Germinal center (tissue), 1 donor: ENCODE data around the gene ITGA7.

Experiments
- DNase-seq: peaks from one replicate; pipeline ENCODE4 v3.0.0; 2012; ENCODE audit warnings: mixed read lengths, low spot score

The ITGA7 gene

DNA sequence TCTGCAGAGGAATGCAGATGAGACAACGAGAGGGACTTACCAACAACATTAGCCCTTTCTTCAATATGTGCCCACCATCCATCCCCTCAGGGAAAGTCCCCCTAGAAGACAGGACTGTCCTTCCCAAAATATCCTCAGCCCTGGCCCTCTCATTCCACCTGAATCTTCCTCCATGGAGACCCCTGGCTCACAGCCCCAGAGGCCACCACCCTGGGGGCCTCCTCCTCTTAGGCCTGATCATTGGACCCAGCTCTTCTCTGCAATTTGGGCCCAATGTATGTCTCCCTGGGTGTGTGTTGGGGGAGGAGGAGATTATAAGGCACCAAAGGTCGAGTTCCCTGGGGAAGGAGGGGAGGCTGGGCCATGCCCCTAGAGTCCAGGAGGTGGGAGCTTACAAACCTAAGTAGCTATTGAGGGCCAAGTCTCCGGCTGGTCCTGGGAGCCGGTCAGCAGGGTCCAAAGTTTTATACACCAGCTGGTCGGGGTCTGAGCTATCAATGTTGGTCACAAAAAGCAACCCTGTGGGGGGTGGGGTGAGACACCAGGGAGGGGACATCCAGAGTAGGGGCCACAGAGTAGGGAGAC lies 8.1 kb downstream of the ITGA7 start:
- DNase-seq, result no peak

GRCh38 chr12:55698965-55699364 lies 8.7 kb downstream of the ITGA7 start:
- DNase-seq, result no peak

DNA sequence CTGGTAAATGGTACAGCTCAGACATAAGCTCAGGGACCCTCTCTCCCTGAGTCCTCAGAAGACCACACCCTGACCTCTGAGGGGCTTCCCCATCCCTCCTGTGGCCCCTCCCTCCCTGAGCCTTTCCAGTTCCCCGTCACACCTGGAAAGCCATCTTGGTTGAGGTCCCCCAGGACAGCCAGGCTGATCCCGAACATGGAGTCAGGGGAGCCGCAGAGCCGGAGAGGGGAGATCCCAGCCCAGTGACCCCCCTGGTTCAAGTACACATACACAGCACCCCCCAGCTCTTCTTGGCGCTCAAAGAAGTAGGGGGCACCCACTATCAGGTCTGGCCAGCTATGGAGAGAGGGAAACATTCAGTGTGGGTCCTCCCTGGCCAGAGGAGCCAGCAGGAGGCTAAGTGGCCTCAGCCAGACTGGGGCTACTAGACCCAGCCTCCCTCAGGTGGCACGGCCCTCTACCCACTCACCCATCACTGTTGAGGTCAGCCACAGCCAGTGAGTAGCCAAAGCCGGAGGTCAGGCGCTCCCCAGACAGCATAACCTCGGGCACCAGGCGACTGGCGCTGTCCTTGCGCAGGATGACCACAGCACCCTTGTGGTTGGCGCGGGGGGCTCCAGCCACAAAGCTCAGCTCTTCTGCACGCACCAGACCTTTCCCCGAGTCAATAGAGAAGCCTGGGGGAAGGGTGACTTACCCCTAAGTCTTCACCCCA lies 9.3 kb downstream of the ITGA7 start:
- DNase-seq, result no peak

DNA sequence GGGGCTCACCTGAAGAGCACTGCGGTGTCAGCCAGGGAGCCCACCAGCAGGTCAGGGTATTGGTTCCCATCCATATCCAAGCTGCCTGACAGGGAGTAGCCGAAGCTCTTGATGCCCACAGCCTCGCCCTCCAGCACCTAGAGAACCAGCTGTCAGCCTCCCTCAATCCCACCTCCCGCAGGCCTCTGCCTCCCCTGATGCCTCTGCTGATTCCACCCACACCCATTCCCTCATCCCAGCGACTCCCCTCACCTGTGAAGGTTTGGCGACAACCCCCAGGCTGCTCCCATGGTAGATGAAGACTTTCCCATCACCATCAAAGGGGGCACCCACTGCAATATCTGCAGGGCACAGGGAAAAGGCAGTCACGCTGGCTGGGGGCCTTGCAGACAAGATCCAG lies 10.0 kb downstream of the ITGA7 start:
- no peak for DNase-seq

DNA sequence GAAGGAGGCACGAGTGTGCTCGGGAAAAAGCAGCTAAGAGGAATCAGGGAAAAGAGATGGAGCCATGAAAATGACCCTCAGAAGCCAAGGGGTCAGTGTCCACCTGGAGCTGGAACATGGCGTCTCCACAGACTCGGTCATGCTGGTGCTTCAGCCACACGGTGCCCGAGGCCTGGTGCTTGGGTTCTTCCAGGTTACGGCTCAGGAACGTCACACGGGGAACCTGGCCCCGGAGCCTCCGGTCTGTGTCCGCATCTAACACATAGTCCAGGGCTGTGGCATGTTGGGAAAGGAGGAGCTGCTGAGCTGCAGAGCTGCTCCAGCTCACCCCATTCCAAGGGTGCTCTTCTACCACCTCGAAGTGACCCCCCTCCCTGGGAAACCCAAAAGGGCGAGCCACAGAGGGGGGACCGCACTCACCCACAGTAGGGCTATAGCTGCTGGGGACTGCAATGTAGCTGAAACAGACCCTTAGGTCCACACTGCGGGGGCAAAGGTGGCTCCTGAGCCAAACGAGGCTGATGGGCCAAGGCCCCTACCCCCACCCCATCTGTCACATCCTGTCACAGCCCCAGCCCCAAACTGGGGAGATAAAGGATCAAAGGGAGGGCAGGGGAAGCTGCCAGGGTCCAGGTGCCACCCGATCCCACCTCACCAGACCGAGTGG lies 10.8 kb downstream of the ITGA7 start:
- no peak for DNase-seq

DNA sequence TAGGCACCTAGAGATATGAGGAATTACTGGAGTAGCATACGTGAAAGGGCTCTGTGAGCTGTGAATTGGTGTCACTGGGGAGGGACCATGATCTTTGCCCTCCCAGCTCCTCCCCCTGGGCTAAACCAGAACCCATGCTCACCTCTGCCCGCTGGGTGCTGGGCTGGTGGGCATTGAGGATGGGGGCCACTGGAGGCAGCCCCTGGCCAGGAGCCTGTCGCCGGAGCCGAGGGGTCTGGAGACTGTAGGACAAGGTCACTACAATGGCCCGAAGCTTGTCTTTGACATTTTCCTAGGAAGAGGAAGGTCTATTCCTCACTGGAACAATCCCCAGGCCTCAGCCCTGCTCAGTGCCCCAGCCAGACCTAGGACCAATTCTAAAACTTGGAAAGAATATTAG lies 11.6 kb downstream of the ITGA7 start:
- DNase-seq, result no peak

- no peak for DNase-seq
These were observed 12.4 kb downstream of the ITGA7 start for GRCh38 chr12:55695349-55695748.

DNA sequence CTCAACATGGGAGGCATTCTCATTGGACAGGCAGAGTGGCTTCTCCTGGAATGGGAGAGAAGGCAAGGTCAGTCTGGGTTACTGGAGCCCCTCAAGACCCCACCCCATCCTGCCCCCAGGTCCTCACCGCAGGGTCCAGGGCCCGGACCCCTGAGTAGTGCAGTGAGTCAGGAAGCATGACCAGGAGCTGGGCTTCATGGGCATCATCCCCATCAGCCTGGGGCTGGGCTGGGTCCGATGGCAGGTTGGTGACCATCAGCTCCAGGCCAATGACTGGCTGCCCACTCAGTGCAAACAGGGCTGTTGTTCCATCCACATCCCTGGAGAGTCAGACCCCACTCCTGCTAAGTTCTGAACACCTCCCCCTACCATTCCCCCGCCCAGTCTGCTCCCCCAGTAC lies 13.1 kb downstream of the ITGA7 start:
- no peak for DNase-seq

GRCh38 chr12:55694188-55694515 lies 13.6 kb downstream of the ITGA7 start:
- DNase-seq, result no peak

DNA sequence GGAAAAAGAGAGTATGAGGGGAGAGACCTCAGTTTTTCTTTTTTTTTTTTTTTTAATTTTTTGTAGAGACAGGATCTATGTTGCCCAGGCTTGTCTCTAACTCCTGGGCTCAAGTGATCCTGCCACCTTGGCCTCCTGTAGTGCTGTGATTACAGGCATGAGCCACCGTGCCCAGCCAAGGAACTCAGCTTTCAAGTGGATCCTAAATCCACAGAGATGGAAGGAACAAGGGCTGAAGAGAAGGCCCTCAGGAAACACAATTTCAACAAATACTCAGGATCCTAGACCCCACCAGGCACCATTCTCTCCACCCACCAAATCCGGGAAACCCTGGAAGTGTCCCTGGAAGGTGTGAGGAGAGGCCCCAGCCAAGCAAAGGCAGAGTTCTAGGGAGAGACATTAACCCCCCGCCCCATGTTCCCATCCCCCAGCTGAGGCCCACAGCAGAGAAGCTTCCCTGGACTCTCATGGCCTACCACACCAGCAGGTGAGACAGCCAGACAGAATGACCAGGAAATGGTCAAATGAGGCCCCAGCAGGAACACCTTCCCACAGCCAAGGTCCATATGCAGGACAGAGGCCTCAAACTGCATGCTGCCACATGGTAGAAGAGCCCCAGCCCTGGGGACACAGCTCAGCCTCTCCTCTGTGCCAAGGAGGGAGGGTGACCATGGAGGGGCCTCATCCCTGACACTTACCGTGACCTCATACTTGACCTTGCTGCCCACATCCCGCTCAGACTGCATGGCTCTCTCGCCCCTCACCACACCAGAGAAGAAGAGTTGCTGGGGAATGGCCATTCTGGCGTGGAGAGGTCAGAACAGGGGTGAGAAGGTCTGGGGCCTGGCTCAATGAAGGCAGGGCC lies 14.1 kb downstream of the ITGA7 start:
- DNase-seq, result no peak

DNA sequence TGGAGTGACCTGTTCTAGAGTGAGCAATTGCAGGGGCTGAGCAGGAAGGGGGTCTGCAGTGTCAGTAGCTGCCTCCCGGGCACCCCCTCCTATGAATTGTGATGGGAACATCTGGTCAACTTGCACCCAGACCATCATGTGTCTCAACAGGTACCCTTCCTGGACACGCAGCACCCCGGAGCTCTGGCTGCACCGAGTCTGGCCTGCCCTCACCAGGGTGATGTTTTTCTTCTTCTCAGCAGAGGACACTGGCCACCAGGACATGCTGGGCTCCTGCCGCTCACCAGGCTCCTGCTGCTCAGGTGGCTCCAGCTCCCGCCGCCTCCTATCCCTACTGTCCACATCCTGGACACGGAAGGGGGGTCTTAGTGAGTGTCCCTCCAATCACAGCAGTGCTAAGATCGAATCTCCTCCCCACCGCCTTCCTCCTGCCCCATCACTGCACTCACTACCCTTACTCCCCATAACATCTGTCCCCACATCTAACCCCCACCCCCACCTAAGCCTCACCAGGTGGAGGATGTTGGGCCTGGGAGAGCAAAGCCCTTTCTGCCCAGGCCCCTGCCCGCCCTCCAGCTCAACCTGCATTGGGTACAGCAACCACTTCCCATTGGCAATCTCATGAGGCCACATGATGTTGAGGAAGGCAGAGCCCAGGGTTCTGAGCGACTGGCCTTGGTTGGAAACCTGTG lies 14.9 kb downstream of the ITGA7 start:
- no peak for DNase-seq

GRCh38 chr12:55688716-55689655 lies 18.7 kb downstream of the ITGA7 start:
- no peak for DNase-seq

GRCh38 chr12:55687746-55688145 lies 20.0 kb downstream of the ITGA7 start:
- DNase-seq, result no peak

- no peak for DNase-seq
These were observed 21.2 kb downstream of the ITGA7 start for GRCh38 chr12:55686366-55687010.

- no peak for DNase-seq
These were observed 22.0 kb downstream of the ITGA7 start for GRCh38 chr12:55685671-55686070.

- DNase-seq, result no peak
These were observed 22.8 kb downstream of the ITGA7 start for GRCh38 chr12:55684761-55685370.

DNA sequence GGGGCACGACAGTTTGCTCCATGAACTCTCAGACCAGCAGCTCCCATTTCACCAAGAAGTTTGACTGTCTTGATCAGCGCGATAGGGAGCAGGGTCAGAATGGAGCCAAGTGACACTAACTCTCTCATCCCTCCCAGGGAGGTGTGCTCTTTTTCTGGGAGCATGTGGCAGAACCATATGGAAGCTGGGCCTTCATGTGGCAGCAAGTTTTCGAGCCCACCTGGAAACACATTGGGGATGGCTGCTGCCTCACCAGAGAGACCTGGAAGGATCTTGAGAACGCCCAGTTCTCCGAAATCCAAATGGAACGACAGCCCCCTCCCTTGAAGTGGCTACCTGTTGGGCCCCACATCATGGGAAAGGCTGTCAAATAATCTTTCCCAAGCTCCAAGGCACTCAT lies 24.0 kb downstream of the ITGA7 start:
- no peak for DNase-seq

- no peak for DNase-seq
These were observed 25.5 kb downstream of the ITGA7 start for GRCh38 chr12:55682087-55682796.
